ENCODE data around the gene CTBP2.

- TF ChIP-seq CTCF (IDR thresholded peaks at IDR 0.05; ENCODE audit: insufficient read depth, low read length, poor library complexity, severe bottlenecking) (no peak), EZH2phosphoT487 (conservative IDR thresholded peaks at IDR 0.05; ENCODE audit: low read length) (no peak)
Measured at GRCh38 chr10:125132344-125132743, 28.0 kb downstream of the CTBP2 start.
